HUES6 (cell line): ENCODE results near the gene RNF130.
"Not testable (repeated sequence)": the region's sequence is repeated elsewhere in the genome, so short reads cannot be mapped to it uniquely, and the experiment has no call there.

Source experiments
- H3K27ac ChIP-seq: 2 replicates; pipeline ENCODE4 v1.7.0; 2013; ENCODE audit warnings: low read depth, mild to moderate bottlenecking, low read length, inconsistent platforms
- H3K27me3 ChIP-seq: 2 replicates; pipeline ENCODE4 v1.6.1; 2013; ENCODE audit warnings: low read length; ENCODE audit not compliant: control insufficient read depth, insufficient read depth
- H3K36me3 ChIP-seq: 2 replicates; pipeline ENCODE4 v1.6.1; 2013; ENCODE audit warnings: low read length; ENCODE audit not compliant: control insufficient read depth, insufficient read depth
- H3K4me1 ChIP-seq: 2 replicates; pipeline ENCODE4 v1.6.1; 2013; ENCODE audit warnings: low read length; ENCODE audit not compliant: control insufficient read depth, insufficient read depth
- H3K4me3 ChIP-seq: 2 replicates; pipeline ENCODE4 v1.5.1; 2013; ENCODE audit warnings: low read depth, low read length
- H3K9ac ChIP-seq: one replicate; pipeline ENCODE4 v1.6.1; 2013; ENCODE audit warnings: mild to moderate bottlenecking, low read length
- H3K9me3 ChIP-seq: 2 replicates; pipeline ENCODE4 v1.6.1; 2013; ENCODE audit warnings: low read depth, low read length; ENCODE audit not compliant: control insufficient read depth, insufficient read depth

Gene RNF130

GRCh38 chr5:180034564-180034963, 37.0 kb downstream of the RNF130 start:
- no peaks in the 10 kb centered on the region for H3K4me1 ChIP-seq
- H3K9ac ChIP-seq: no peak overlapping the region
- H3K36me3 ChIP-seq: peaks cover 48% of the 10 kb centered on the region

GRCh38 chr5:180027459-180028089, 44.0 kb downstream of the RNF130 start:
- no peak overlapping the region for H3K4me3 ChIP-seq
- H3K4me1 ChIP-seq: peaks cover 13% of the 10 kb centered on the region; the same call in 1 of the 2 replicates
- no peak overlapping the region for H3K9ac ChIP-seq
- H3K36me3 ChIP-seq: peaks cover 11% of the 10 kb centered on the region; the same call in 1 of the 2 replicates
- H3K27ac ChIP-seq: no peak overlapping the region
- no peaks in the 10 kb centered on the region for H3K9me3 ChIP-seq
- H3K27me3 ChIP-seq: no peaks in the 10 kb centered on the region

More at GRCh38 chr5:180034564-180034963, 37.0 kb downstream of the RNF130 start:
- Histone ChIP-seq H3K9me3 (peaks cover 7% of the 10 kb centered on the region; the same call in 1 of the 2 replicates), H3K27me3 (no peaks in the 10 kb centered on the region), H3K4me3 (no peak overlapping the region), H3K27ac (no peak overlapping the region)

GRCh38 chr5:180026734-180027458, 44.7 kb downstream of the RNF130 start:
- Histone ChIP-seq H3K9me3 (no peaks in the 10 kb centered on the region), H3K9ac (no peak overlapping the region), H3K36me3 (peaks cover 9% of the 10 kb centered on the region; the same call in 1 of the 2 replicates), H3K4me3 (no peak overlapping the region), H3K27ac (no peak overlapping the region), H3K4me1 (peaks cover 13% of the 10 kb centered on the region; the same call in 1 of the 2 replicates), H3K27me3 (no peaks in the 10 kb centered on the region)

- peaks cover 11% of the 10 kb centered on the region; the same call in 1 of the 2 replicates for H3K36me3 ChIP-seq
- no peaks in the 10 kb centered on the region for H3K27me3 ChIP-seq
- H3K27ac ChIP-seq: no peak overlapping the region
Observed at GRCh38 chr5:180026320-180026719, 45.2 kb downstream of the RNF130 start.

GRCh38 chr5:180021900-180022299, 49.7 kb downstream of the RNF130 start:
- no peak overlapping the region for H3K27ac ChIP-seq
- no peaks in the 10 kb centered on the region for H3K27me3 ChIP-seq
- no peak overlapping the region for H3K4me3 ChIP-seq
- peaks cover 12% of the 10 kb centered on the region for H3K9me3 ChIP-seq
- peaks cover 3% of the 10 kb centered on the region; the same call in 1 of the 2 replicates for H3K4me1 ChIP-seq
- H3K36me3 ChIP-seq: peaks cover 28% of the 10 kb centered on the region
- no peak overlapping the region for H3K9ac ChIP-seq

More at GRCh38 chr5:180026320-180026719, 45.2 kb downstream of the RNF130 start:
- peaks cover 13% of the 10 kb centered on the region; the same call in 1 of the 2 replicates for H3K4me1 ChIP-seq
- peaks cover 2% of the 10 kb centered on the region; the same call in 1 of the 2 replicates for H3K9me3 ChIP-seq
- no peak overlapping the region for H3K4me3 ChIP-seq
- H3K9ac ChIP-seq: no peak overlapping the region

GRCh38 chr5:180020176-180020575, 51.4 kb downstream of the RNF130 start:
- H3K9ac ChIP-seq: no peak overlapping the region
- H3K9me3 ChIP-seq: peaks cover 12% of the 10 kb centered on the region
- H3K27ac ChIP-seq: no peak overlapping the region
- H3K4me1 ChIP-seq: no peaks in the 10 kb centered on the region
- H3K36me3 ChIP-seq: peaks cover 31% of the 10 kb centered on the region
- no peaks in the 10 kb centered on the region for H3K27me3 ChIP-seq
- no peak overlapping the region for H3K4me3 ChIP-seq

- no peaks in the 10 kb centered on the region for H3K27me3 ChIP-seq
- no peak overlapping the region for H3K4me3 ChIP-seq
- H3K9ac ChIP-seq: no peak overlapping the region
- peaks cover 12% of the 10 kb centered on the region for H3K9me3 ChIP-seq
- H3K36me3 ChIP-seq: peaks cover 27% of the 10 kb centered on the region
- no peak overlapping the region for H3K27ac ChIP-seq
- H3K4me1 ChIP-seq: no peaks in the 10 kb centered on the region
Observed at GRCh38 chr5:180018347-180019060, 53.1 kb downstream of the RNF130 start.

GRCh38 chr5:180015523-180015922, 56.0 kb downstream of the RNF130 start:
- H3K4me1 ChIP-seq, H3K27ac ChIP-seq, H3K9me3 ChIP-seq, H3K27me3 ChIP-seq, H3K9ac ChIP-seq, H3K4me3 ChIP-seq: not testable (repeated sequence)
- H3K36me3 ChIP-seq: peaks cover 40% of the 10 kb centered on the region

GRCh38 chr5:180013678-180014077, 57.9 kb downstream of the RNF130 start:
- Histone ChIP-seq H3K27me3 (no peaks in the 10 kb centered on the region), H3K27ac (no peak overlapping the region), H3K9me3 (no peaks in the 10 kb centered on the region), H3K9ac (no peak overlapping the region), H3K36me3 (peaks cover 29% of the 10 kb centered on the region), H3K4me1 (no peaks in the 10 kb centered on the region), H3K4me3 (no peak overlapping the region)

- Histone ChIP-seq H3K9ac (no peak overlapping the region), H3K27ac (no peak overlapping the region), H3K27me3 (no peaks in the 10 kb centered on the region), H3K4me3 (no peak overlapping the region), H3K4me1 (peaks cover 12% of the 10 kb centered on the region), H3K36me3 (peaks cover 26% of the 10 kb centered on the region), H3K9me3 (no peaks in the 10 kb centered on the region)
Observed at GRCh38 chr5:180012316-180012715, 59.2 kb downstream of the RNF130 start.

GRCh38 chr5:180010636-180011035, 60.9 kb downstream of the RNF130 start:
- Histone ChIP-seq H3K27ac (no peak overlapping the region), H3K9me3 (no peaks in the 10 kb centered on the region), H3K27me3 (no peaks in the 10 kb centered on the region), H3K36me3 (peaks cover 23% of the 10 kb centered on the region), H3K9ac (no peak overlapping the region), H3K4me3 (no peak overlapping the region), H3K4me1 (peaks cover 16% of the 10 kb centered on the region)
